Left colon (tissue), 2 donors: ENCODE data around the gene CTTNBP2. TPM values are rescaled to one million over a fixed set of nuclear protein-coding genes. Genes with fewer than 3 reads are reported as not detected.

ENCODE experiments used
- ATAC-seq: fragments of 200-7000 bp; cut with Tn5 transposase; one replicate; pipeline ENCODE4 v1.9.1; 2020; ENCODE audit warnings: mild to moderate bottlenecking, moderate library complexity
- DNase-seq, 2 donors: peaks; one replicate each; pipeline ENCODE4 v3.0.0-alpha.2; 2020
- intact Hi-C, 2 donors: fragments of 100-400 bp; cut with DNase I in 1 of 2; cut with micrococcal nuclease in 1 of 2; formaldehyde crosslinking; loops; one replicate each; pipeline versions ENCODE4 v1.11.2 to v1.14.0; 2022; cut with DNase I, micrococcal nuclease
- total RNA-seq, 2 donors: library from RNA; stranded (reverse); fragmentation: NEBNext Ultra II Directional; extraction: Animal tissue kit (Norgen Biotek cat#: 25700); gene quantifications; one replicate each; pipeline ENCODE4 v1.2.1, GENCODE V29; 2021
- donor health status: DM: no; HTN: no; CAD: no.
- donor health status: DM: yes; HTN: yes; CAD: no.

Gene CTTNBP2
- total RNA-seq, 2 donors from 2014 or later = 2.2 to 3.8 TPM

GRCh38 chr7:117835016-117835664 lies 38.1 kb downstream of the CTTNBP2 start:
- ATAC-seq = no peak
- intact Hi-C loops = no loop called here
- DNase-seq = no peak

- DNase-seq = no peak
- intact Hi-C loops = no loop called here
- no peak for ATAC-seq
Measured at GRCh38 chr7:117830422-117830954, 42.8 kb downstream of the CTTNBP2 start.

- ATAC-seq (no peak), DNase-seq (no peak)
- intact Hi-C loops = no loop called here
Measured at GRCh38 chr7:117829450-117830117, 43.7 kb downstream of the CTTNBP2 start.

GRCh38 chr7:117828825-117829224 lies 44.4 kb downstream of the CTTNBP2 start:
- intact Hi-C loops = no loop called here
- ATAC-seq (no peak), DNase-seq (no peak)

GRCh38 chr7:117827862-117828261 lies 45.4 kb downstream of the CTTNBP2 start:
- DNase-seq (no peak), ATAC-seq (peak; percentile 61)
- intact Hi-C loops = no loop called here

- intact Hi-C loops = no loop called here
- DNase-seq (no peak), ATAC-seq (no peak)
Measured at GRCh38 chr7:117825132-117825531, 48.1 kb downstream of the CTTNBP2 start.

- DNase-seq (no peak), ATAC-seq (no peak)
- intact Hi-C loops = no loop called here
Measured at GRCh38 chr7:117824592-117824991, 48.6 kb downstream of the CTTNBP2 start.

- intact Hi-C loops = no loop called here
- ATAC-seq (no peak), DNase-seq (no peak)
Measured at GRCh38 chr7:117819558-117819957, 53.7 kb downstream of the CTTNBP2 start.

- DNase-seq (no peak), ATAC-seq (no peak)
- intact Hi-C loops = no loop called here
Measured at GRCh38 chr7:117818232-117818631, 55.0 kb downstream of the CTTNBP2 start.

- DNase-seq (no peak), ATAC-seq (no peak)
- intact Hi-C loops = no loop called here
Measured at GRCh38 chr7:117816727-117817126, 56.5 kb downstream of the CTTNBP2 start.

- DNase-seq (no peak), ATAC-seq (no peak)
- intact Hi-C loops = no loop called here
Measured at GRCh38 chr7:117811696-117812095, 61.5 kb downstream of the CTTNBP2 start.

- no peak for ATAC-seq
- no peak for DNase-seq
- intact Hi-C loops = no loop called here
Measured at GRCh38 chr7:117810642-117811512, 62.4 kb downstream of the CTTNBP2 start.

GRCh38 chr7:117809958-117810357 lies 63.3 kb downstream of the CTTNBP2 start:
- intact Hi-C loops = no loop called here
- ATAC-seq (peak; percentile 37), DNase-seq (no peak)

- DNase-seq (no peak), ATAC-seq (no peak)
- intact Hi-C loops = no loop called here
Measured at GRCh38 chr7:117808910-117809705, 64.1 kb downstream of the CTTNBP2 start.

- DNase-seq (no peak), ATAC-seq (no peak)
- intact Hi-C loops = no loop called here
Measured at GRCh38 chr7:117808341-117808757, 64.9 kb downstream of the CTTNBP2 start.

- intact Hi-C loops = no loop called here
- DNase-seq (no peak), ATAC-seq (no peak)
Measured at GRCh38 chr7:117807676-117808075, 65.6 kb downstream of the CTTNBP2 start.

- DNase-seq (no peak), ATAC-seq (no peak)
- intact Hi-C loops = no loop called here
Measured at GRCh38 chr7:117806011-117806410, 67.2 kb downstream of the CTTNBP2 start.

GRCh38 chr7:117805241-117805640 lies 68.0 kb downstream of the CTTNBP2 start:
- intact Hi-C loops = no loop called here
- ATAC-seq = no peak
- DNase-seq = no peak

GRCh38 chr7:117803476-117803875 lies 69.8 kb downstream of the CTTNBP2 start:
- DNase-seq = no peak
- intact Hi-C loops = no loop called here
- no peak for ATAC-seq
